D341Med (cell line): ENCODE measurements around the gene SPDYE18.
"Not testable (repeated sequence)": the region's sequence is repeated elsewhere in the genome, so short reads cannot be mapped to it uniquely, and the experiment has no call there.

Experiments used
- DNase-seq: peaks from one replicate; pipeline ENCODE4 v3.0.0; 2012; ENCODE audit warnings: low spot score

SPDYE18 gene, protein sequence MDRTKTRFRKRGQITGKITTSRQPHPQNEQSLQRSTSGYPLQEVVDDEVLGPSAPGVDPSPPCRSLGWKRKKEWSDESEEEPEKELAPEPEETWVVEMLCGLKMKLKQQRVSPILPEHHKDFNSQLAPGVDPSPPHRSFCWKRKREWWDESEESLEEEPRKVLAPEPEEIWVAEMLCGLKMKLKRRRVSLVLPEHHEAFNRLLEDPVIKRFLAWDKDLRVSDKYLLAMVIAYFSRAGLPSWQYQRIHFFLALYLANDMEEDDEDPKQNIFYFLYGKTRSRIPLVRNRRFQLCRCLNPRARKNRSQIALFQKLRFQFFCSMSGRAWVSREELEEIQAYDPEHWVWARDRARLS

DNA sequence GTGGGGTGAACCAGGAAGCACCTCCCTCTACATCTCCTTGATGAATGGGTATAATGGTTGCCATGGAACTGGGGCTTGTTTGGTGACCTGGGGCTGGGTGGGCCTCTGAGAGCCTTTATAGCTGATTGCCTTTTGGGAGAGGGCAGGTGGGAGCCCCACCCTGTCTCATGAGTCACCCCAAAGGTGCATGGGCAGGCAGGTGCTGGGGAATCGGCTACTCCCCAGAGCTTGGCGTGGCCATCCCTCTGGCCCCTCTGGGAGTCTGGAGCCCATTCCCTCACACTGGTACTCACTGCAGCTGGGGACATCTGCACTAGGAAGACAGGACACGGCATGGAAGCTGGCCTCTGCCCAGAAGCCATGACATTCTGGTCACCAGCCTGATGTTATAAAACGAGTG lies at the start of gene SPDYE18:
Gene SPDYE18, minus strand, starts transcription at position 2 of the 400 bp plus-strand sequence. CDS start 2,046 bp downstream, outside the sequence.
- not testable (repeated sequence) for DNase-seq

DNA sequence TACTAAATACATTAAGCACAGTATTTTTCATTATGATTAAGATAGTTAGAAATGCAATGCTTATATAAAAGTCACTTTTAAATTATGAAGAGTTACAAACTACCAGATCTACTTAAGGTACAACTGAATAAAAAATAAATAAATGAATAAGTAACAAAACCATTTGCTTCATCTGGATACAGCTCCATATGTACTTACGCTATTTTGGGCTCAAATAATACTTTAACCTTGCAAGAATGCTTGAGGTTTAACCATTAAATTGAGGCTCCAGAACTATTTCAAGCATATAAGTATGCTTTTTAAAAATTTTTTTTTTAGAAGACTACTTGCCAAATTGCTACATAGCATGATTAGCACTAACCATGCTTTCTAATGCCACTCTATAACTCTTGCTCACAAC lies 46.0 kb upstream of the SPDYE18 start:
- not testable (repeated sequence) for DNase-seq

DNA sequence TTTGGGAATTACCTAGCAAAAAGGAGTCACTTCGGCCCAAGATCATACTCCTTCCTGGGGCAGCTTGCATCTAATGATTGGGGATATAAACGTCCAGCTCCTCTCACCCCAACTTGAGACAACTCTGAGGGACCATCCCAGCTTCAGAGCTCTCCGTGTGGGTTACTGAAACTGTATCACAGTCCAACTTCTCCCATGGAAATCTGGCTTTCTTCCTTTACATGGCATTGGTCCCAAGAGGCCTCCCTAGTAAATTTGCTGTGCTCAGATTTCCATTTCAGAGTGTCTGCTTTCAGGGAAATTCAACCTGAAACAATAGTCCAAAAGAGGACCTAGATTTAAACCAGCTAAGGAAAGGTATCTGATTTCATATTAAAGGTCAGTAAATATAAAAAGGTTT lies 45.3 kb upstream of the SPDYE18 start:
- not testable (repeated sequence) for DNase-seq

DNA sequence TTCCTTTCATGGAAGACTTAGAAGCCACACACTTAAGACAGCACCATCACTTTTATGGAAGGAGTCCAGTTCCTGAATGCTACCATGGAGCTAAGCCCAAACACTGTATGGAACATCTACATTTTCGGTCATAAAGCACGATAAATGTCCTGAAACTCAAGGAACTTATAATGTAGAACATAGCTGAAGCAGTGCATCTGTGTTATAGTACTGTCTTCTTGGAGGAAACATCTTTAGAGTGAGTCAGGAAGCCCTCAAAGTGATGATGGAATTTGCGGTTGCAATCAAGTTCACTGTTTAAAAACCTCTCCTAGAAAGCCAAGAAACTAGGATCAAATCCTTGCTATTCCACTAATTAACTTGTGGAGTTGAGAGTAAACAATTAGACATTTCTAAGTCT lies 43.5 kb upstream of the SPDYE18 start:
- DNase-seq: not testable (repeated sequence)

DNA sequence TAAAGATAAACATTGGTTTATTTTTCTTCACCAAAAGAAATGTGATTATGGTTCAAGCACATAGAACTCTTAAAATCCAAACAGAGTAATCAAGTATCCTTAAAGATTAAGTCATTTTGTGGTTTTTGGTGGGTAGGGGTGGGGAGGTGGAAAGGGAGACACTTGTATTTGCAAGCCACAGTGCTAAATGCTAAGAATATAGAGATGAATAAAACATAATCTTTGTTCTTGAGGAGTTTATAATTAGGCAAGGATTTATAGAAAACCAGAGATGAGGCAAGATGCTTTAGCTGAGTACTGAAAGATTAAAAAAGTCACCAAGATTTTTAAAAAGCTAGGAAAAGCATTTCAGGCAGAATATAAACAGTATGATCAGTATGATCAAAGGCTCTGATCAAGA lies 40.3 kb upstream of the SPDYE18 start:
- DNase-seq: not testable (repeated sequence)

DNA sequence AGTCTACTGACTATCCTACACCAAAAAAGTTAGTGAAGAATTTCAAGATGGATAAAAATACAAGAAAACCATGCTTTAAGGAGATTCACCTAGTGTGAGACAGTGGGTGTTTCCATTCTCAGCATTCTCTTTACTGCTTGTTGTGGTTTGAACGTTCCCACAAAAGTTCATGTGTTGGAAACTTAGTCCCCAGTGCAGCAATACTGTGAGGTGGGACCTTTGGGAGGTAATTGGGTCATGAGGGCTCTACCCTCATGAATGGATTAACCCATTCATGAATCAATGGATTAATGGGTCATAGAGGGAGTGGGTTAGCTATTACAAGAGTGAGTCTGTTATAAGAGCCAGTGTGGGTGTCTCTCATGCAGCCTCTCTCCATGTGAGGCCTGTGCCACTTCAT lies 38.8 kb upstream of the SPDYE18 start:
- not testable (repeated sequence) for DNase-seq

DNA sequence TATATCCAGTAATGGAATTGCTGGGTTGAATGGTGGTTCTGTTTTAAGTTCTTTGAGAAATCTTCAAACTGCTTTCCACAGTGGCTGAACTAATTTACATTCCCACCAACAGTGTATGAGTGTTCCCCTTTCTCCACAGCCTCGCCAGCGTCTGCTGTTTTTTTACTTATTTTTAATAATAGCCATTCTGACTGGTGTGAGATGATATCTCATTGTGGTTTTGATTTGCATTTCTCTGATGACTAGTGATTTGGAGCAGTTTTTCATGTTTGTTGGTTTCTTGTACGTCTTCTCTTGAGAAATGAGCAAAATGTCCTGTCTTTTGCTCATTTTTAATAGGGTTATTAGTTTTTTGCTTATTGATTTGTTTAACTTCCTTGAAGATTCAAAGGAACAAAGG lies 38.1 kb upstream of the SPDYE18 start:
- not testable (repeated sequence) for DNase-seq

DNA sequence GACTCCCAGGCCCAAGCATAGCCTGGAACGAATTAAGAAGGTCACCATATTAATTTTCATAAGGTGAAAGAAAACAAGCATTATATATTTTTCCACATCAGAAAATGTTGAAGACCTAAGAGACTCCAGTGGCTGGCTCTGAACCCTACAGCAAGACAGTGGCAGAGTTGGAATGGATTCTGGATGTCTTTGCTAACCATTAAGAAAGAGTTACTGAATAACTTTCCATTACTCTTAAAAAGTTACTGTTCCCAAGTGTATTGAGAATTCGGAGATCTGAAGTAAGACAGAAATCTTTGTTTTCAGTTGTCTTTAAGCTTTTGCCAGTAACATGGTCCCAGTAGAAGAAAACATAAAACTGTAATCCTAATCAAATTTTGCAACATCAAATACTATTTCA lies 29.9 kb upstream of the SPDYE18 start:
- DNase-seq: not testable (repeated sequence)

DNA sequence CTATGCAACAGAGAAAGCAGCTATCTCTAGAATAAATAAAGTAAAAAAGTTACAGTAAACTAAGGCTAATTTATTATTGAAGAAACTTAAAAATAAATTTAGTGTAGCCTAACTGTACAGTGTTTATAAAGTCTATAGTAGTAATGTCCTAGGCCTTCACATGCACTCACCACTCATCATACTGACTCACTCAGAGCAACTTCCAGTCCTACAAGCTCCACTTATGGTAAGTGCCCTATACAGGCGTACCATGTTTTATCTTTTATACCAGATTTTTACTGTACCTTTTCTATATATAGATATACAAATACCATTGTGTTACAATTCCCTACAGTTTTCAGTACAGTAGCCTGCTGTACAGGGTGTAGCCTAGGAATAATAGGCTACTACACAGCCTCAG lies 19.8 kb upstream of the SPDYE18 start:
- not testable (repeated sequence) for DNase-seq

DNA sequence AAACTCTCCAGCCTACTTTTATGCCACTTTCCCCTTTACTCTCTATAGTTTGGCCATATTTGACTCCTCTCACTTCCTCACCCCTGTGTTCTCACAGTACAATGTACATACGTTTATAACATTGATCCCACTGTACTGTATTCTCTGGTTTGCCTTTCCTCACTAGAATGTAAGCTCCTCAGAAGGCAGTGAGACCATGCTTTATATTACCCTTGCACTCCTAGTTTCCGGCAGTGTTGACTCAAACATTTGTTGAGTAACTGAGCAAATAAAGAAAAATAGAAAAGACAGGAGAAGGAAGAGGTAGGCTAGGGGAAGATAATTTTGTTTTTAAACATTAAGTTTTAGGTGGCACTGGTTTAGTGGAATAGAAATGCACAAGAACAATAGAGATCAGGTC lies 17.9 kb upstream of the SPDYE18 start:
- DNase-seq: not testable (repeated sequence)

DNA sequence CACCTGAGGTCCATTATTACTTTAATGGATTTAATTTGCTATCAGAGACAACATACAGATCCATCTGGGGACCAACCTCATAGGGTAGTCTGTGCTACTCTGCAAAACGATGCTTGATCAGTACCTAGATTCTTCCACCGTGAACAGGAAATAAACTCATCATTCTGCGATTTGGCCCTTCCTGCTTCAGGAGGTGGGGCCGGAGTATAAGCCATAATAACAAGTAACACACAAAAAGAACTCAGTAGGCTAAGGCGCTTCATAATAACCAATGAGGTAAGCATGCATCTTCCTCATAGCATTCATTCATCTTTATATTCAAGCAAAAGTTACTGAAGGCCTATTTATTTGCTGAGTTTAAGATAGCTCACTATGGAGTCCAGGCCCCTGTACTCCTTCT lies 17.3 kb upstream of the SPDYE18 start:
- DNase-seq: not testable (repeated sequence)

DNA sequence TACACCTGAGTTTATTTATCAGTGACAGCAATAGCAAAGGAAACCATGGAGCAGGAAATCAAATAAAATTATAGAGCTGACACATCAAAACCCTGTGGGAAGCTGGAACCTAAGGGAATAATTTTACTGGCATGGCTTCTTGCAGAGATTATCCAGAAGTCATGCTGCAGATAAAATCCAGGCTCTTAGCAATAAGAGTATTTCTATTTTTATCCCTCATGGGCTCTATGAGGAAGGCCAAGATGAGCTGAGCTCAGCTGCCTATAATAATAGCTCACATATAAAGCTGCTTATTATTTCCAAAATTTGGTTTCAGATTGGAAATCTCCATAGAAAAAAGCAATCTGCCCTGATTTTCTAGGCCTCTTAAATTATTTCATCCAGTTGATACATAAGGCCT lies 16.8 kb upstream of the SPDYE18 start:
- DNase-seq: not testable (repeated sequence)

DNA sequence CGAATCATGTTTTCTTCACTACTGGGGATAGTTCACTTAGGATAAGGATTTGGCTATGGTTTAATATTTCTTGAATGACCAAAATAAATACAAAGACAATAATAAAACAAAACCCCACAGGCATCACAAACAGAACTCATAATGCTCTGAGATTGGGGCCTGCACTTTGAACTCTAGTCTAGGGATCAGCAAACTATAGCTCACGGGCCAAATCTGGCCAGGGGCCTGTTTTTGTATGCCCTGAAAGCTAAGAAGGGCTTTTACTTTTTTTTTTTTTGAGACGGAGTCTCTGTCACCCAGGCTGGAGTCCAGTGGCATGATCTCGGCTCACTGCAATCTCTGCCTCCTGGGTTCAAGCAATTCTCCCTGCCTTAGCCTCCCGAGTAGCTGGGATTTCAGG lies 14.7 kb upstream of the SPDYE18 start:
- not testable (repeated sequence) for DNase-seq

DNA sequence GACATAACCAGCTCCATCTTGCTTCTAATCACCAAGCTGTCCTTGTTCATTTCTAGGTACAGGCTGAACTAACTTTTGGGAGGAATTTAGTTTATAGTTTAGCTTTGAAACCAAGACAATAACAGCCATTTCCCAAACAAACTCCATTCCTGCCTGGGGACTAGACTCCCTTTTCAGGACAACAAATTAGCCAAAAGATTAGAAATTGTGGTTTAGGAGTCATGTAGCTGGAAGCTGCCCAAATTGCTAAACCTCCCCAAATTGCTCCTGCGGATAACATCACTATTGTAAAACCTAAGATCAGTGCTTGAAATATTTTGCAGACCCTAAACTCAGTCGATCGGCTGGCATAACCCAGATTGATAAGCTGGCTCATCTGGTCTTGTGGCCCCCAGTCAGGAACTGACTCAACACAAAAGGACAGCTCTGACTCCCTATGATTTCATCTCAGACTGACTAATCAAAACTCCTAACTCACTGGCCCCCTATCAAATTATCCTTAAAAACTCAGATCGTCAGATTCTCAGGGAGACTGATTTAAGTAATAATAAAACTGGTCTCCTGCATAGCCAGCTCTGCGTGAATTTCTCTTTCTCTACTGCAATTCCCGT lies 12.5 kb upstream of the SPDYE18 start:
- DNase-seq: not testable (repeated sequence)

DNA sequence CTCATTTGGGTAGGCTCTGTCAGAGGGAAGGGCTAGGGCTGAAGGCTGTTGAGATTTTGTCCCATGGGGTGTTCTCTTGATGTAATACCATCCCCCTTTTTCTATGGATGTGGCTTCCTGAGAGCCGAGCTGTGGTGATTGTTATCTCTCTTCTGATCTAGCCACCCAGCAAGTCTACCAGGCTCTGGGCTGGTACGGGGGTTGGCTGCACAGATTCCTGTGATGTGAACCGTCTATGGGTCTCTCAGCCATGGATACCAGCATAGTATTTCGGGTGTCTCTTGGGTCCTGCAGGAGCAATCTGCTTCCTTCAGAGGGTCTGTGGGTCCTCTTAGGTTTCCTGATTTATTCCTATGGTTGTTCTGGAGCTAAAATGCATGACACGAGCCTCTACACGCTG lies 8.8 kb upstream of the SPDYE18 start:
- DNase-seq: not testable (repeated sequence)

DNA sequence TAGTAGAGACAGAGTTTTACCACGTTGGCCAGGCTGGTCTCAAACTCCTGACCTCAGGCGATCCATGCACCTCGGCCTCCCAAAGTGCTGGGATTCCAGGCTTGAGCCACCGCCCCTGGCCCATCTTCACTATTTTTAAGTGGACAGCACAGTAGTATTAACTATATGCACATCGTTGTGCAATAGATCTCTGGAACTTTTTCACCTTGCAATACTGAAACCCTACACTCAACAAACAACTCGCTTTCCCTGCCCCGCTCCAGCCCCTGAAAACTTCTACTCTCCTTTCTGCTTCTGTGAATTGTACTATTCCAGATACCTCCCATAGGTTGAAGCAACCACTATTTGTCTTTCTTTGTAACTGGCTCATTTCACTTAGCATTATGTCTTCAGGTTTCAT lies 3.5 kb upstream of the SPDYE18 start:
- DNase-seq: not testable (repeated sequence)

DNA sequence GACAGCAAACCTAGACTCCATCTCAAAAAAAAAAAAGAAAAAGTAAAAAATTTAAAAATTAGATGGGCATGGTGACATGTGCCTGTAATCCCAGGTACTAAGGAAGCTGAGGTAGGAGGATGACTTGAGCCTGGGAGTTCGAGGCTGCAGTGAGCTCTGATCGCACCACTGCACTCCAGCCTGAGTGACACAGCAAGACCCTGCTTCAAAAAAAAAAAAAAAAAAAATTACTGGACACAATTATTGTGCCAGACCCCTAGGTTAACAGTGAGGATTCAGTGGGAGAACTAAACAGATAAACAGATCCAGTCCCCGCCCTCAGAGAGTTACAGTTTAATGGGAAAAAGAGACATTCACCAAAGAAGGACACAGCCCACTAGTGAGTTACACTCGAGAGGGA lies 1.4 kb upstream of the SPDYE18 start:
- DNase-seq: not testable (repeated sequence)

DNA sequence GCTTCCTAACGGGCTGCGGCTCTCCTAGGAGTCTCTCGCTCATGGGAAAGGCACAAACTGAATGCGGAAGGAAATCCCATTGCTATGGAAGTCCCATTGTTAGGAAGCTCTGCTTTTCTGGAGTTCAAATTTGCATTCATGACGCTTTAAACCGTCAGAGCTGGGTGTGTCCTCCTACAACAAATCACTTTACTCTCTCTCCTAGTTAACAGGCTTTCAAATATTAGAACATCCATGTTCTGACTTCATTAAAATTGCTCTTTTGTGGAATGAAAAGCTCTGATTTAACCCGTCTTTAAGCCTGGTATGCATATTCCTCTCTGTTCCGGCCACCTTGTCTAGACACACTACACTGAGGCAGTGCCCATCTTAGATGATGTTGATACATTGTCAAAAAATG lies 30.1 kb downstream of the SPDYE18 start, which contains the start of gene SPDYE17:
Gene SPDYE17, minus strand, starts transcription at position 101 of the 400 bp plus-strand sequence. CDS start 1,791 bp downstream, outside the sequence.
- DNase-seq: not testable (repeated sequence)

DNA sequence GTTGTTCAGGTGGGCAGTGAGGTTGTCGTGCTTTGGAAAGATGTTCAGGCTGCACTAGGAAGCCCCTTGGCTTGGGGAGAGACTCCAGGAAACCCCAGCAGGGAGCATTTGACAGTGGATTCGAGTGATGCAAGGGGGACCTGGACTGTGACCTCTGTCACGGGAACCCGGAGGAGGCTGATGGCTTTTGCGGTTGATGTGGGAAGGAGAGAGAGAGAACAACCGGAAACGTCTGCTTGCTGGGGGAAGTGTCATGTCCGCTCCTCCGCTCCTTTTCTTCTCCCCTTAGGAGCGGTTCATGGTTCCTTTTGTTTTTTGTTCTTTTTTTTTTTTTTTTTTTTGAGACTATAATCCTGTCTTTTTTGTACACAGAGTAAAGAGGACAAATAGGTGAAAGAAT lies 36.0 kb downstream of the SPDYE18 start:
- not testable (repeated sequence) for DNase-seq

DNA sequence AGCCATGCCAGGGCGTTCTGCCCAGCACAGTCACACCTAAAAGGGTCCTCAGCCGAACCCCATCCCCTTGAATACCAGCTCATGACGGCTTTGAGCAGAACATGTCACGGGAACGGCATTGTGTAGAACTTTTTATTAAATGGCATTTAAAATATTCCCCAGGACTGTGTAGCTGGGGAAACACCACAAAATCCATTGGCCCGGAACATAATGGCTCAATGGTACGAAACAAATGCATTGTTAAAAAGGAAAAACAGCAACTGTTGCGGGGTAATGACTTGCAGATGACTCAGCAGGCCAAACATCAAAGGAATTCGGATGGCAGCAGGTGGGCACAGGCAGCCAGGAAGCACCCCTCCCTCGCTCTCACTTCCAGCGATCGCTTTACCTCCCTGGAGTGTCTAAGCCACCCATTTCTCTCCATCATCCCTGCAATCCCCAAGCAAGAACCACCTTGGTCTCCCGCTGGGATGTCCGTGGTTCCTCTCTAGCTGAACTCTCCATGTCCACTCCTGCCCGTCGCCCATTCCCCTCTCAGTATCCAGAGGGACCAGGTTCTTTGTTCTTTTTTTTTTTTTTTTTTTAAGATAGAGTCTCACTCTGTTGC lies 52.2 kb downstream of the SPDYE18 start:
- DNase-seq: not testable (repeated sequence)

DNA sequence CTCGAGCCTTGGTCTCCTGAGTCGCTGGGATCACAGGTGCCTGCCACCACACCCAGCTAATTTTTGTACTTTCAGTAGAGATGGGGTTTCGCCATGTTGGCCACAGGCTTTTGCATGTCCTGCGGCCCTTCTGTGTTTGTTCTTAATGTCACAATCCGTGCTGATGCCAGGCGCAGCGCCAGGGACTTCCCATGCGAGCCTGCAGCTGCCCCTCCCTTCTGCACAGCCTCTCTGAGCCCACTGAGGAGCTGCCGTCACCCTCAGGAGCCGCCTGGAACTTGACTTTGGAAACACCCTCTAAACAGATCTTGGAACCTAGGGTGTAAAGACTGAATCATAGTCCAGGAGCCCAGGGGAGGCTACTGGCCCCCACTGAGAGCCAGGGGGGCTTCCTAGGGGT lies 54.4 kb downstream of the SPDYE18 start:
- DNase-seq: not testable (repeated sequence)

DNA sequence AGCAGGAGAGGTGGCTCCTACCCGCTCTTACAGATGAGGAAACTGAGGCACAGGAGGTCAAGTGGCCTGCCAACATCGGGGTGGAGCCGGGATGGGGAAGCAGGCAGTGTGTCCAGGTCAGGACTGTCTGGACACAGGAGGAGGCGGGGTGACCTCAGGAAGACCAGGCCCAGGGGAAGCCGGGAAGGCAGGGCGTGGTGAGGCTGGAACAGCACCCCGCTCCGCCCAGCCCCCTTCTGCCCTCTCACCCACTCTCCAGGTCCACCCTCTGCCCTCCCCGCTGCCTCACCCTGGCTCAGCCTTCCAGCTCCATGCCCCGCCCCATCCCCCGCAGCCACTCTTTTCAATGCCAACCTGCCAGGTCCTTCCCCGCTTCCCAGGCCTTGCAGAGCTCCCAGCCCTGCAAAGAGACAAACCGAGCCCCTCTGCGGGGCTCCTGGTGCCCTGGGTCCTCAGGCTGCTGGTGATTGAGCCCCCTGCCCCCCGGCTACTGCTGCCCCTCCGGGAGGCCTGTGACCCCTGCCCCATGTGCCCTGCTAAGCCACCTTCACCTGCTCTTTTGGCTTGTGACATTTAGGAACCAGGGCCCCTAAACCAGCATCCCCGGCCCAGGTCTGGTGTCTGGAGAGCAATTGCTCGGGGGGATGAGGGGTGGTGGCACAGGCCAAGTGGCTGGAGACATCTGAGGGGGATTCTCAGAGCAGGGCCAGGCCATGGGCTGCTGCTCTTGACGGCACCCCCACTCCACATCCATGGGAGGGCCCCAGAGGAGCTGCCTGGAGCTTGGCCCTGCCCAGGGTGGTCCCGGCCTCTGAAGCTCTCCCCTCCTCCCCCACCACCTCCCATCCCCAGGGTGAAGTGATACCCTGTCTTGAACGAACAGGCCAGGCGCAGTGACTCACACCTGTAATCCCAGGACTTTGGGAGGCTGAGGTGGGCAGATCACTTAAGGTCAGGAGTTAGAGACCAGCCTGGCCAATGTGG lies 55.9 kb downstream of the SPDYE18 start:
- not testable (repeated sequence) for DNase-seq
